Mesendoderm (in vitro differentiated cells): ENCODE measurements around the gene FOXO6.
A peak's percentile ranks its signal among the peaks of the same experiment; 100 is the strongest.

Experiments used
- DNase-seq: peaks from one replicate; pipeline ENCODE4 v3.0.0; 2013
- H2AK5ac ChIP-seq: 2 replicates; pipeline ENCODE4 v1.6.1; 2013; ENCODE audit warnings: low read length, inconsistent platforms
- H2BK120ac ChIP-seq: 2 replicates; pipeline ENCODE4 v1.6.1; 2013; ENCODE audit warnings: low read depth, mild to moderate bottlenecking, low read length, moderate library complexity, mixed read lengths
- H2BK15ac ChIP-seq: replicated peaks from 2 replicates; pipeline ENCODE4 v1.6.1; 2013; ENCODE audit warnings: low read depth, mild to moderate bottlenecking, moderate library complexity
- H2BK5ac ChIP-seq: 2 replicates; pipeline ENCODE4 v1.6.1; 2013; ENCODE audit warnings: low read length, inconsistent platforms
- H3K18ac ChIP-seq: 2 replicates; pipeline ENCODE4 v1.6.1; 2013; ENCODE audit warnings: mild to moderate bottlenecking, low read length, mixed read lengths
- H3K23ac ChIP-seq: one replicate; pipeline ENCODE4 v1.6.1; 2013; ENCODE audit warnings: low read length
- H3K27ac ChIP-seq: 2 replicates; pipeline ENCODE4 v1.5.1; 2013; ENCODE audit warnings: low read depth, mild to moderate bottlenecking, inconsistent platforms, low read length, moderate library complexity
- H3K27me3 ChIP-seq: 2 replicates; pipeline ENCODE4 v1.6.1; 2013; ENCODE audit warnings: low read length, control low read depth, mild to moderate bottlenecking, inconsistent platforms; ENCODE audit not compliant: insufficient read depth, poor library complexity
- H3K36me3 ChIP-seq: 2 replicates; pipeline ENCODE4 v1.6.1; 2013; ENCODE audit warnings: low read length, inconsistent platforms; ENCODE audit not compliant: control insufficient read depth, insufficient read depth
- H3K4ac ChIP-seq: one replicate; pipeline ENCODE4 v1.6.1; 2013; ENCODE audit warnings: low read depth, mild to moderate bottlenecking, low read length, moderate library complexity
- H3K4me1 ChIP-seq: 2 replicates; pipeline ENCODE4 v1.6.1; 2013; ENCODE audit warnings: low read depth, low read length, inconsistent platforms; ENCODE audit not compliant: control insufficient read depth
- H3K4me2 ChIP-seq: 2 replicates; pipeline ENCODE4 v1.6.1; 2013; ENCODE audit warnings: low read length
- H3K4me3 ChIP-seq: 2 replicates; pipeline ENCODE4 v1.5.1; 2013; ENCODE audit warnings: mild to moderate bottlenecking, low read length
- H3K56ac ChIP-seq: one replicate; pipeline ENCODE4 v1.6.1; 2013; ENCODE audit warnings: low read length
- H3K79me1 ChIP-seq: 2 replicates; pipeline ENCODE4 v1.6.1; 2013; ENCODE audit warnings: low read length, inconsistent platforms
- H3K79me2 ChIP-seq: 2 replicates; pipeline ENCODE4 v1.6.1; 2013; ENCODE audit warnings: mild to moderate bottlenecking, low read length; ENCODE audit not compliant: control insufficient read depth, insufficient read depth
- H3K9ac ChIP-seq: 2 replicates; pipeline ENCODE4 v1.6.1; 2013; ENCODE audit warnings: low read length, inconsistent platforms
- H4K5ac ChIP-seq: one replicate; pipeline ENCODE4 v1.6.1; 2013; ENCODE audit warnings: low read length
- H4K8ac ChIP-seq: one replicate; pipeline ENCODE4 v1.6.1; 2013; ENCODE audit warnings: low read depth, mild to moderate bottlenecking, control low read depth, low read length, moderate library complexity
- WGBS: extraction: QIAGEN DNeasy Blood & Tissue Kit; methylation state at CpG from one replicate; pipeline ENCODE4 v1.1.7; 2013; ENCODE audit warnings: low lambda C conversion rate, missing lambda C conversion rate; ENCODE audit not compliant: insufficient coverage; ENCODE audit errors: extremely low coverage; 5-methylcytosine and 5-hydroxymethylcytosine counted together

The FOXO6 gene

DNA sequence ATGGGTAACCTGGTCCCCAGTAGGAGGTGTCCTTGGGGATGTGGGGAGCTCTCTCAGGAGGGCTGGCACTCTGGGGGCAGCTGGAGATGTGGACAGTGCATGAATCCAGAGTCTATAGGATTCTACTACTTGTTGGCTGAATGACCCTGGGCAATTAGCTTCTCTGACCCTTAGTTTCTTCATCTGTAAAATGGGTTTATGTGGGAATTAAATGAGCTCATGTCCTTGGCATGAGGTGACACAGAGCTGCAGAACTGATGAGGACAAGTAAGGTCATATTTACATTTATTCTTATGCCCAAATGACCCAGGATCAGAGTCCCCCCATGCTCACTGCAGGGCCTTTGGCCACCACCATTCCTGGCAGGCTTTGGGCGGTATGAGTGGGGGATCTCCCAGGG lies 29.3 kb downstream of the FOXO6 start:
- Histone ChIP-seq H3K4me2 (no peak overlapping the region), H3K18ac (no peak overlapping the region), H2BK15ac (no peak overlapping the region), H2AK5ac (no peak overlapping the region), H3K4me1 (peaks cover 9% of the 10 kb centered on the region), H3K4me3 (no peak overlapping the region), H3K56ac (no peak overlapping the region), H3K23ac (no peak overlapping the region), H3K27ac (no peak overlapping the region), H2BK5ac (no peak overlapping the region), H3K79me1 (no peaks in the 10 kb centered on the region), H3K27me3 (no peaks in the 10 kb centered on the region), H3K9ac (no peak overlapping the region), H3K4ac (no peak overlapping the region), H3K79me2 (no peaks in the 10 kb centered on the region), H4K8ac (no peak overlapping the region), H2BK120ac (no peak overlapping the region), H4K5ac (no peak overlapping the region), H3K36me3 (no peaks in the 10 kb centered on the region)
- DNase-seq, result no peak
- WGBS, result no CpG with 5 or more reads among the region's 1 CpG

DNA sequence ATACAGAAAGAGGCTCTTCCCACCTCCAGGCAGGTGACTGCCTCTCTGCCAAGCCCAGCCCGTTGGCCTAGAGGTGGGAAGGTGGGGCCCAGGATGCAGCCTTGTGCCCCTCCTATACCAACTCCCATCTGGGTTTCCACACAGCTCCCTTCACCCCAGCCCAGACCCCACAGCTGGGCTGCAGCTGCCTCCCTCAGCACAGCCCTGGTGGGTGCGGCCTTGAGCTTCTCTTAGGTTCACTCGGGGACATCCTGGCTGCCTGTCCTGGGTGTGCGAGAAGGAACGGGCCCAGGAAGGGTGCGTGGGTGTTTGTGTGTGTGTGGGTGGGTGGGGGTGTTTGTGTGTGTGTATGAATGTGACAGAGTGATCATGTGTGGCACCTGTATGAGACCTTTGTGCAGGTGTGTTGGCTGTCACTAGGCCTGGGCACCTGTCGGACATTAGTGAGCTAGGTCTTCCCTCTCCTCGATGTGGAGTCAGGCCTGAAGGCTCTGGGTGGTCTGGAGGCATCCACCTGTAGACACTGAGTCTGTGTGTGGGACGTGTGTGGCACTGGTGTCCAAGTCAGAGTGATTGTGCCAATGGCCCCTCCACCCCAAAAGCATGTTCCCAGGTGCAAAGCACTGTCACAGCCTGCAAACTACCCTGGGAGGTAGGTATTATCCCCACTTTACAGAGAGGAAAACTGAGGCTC lies 30.7 kb downstream of the FOXO6 start:
- Histone ChIP-seq H2BK120ac (no peak overlapping the region), H3K4me2 (no peak overlapping the region), H4K8ac (no peak overlapping the region), H2BK15ac (no peak overlapping the region), H3K27ac (no peak overlapping the region), H3K4ac (no peak overlapping the region), H3K4me1 (peaks cover 9% of the 10 kb centered on the region), H3K79me1 (no peaks in the 10 kb centered on the region), H3K36me3 (no peaks in the 10 kb centered on the region), H3K27me3 (no peaks in the 10 kb centered on the region), H2BK5ac (no peak overlapping the region), H3K4me3 (no peak overlapping the region), H3K9ac (no peak overlapping the region), H3K79me2 (no peaks in the 10 kb centered on the region), H3K18ac (no peak overlapping the region), H3K56ac (no peak overlapping the region), H4K5ac (no peak overlapping the region), H3K23ac (no peak overlapping the region), H2AK5ac (no peak overlapping the region)
- WGBS, result 100% methylated on average over 1 of the region's 9 CpGs
- DNase-seq, result no peak

DNA sequence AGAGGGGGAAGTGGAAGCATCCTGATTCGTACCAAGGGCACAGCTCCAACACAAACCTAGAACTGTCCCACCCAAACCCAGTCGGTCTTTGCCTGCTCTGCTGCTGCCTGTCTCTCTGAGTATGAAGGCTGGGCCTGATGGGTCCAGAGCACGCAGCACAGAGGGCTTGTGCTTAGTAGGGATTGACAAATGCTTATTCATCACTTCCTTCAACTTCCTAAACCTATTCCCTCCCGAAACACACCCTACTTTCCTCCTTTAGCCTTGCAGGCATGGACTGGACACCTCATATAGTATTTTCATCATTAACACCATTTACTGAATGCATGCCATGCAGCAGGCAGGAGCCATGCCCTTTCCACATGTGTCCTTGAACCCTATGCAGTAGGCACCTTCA lies 31.3 kb downstream of the FOXO6 start:
- DNase-seq, result no peak
- Histone ChIP-seq H3K4me3 (no peak overlapping the region), H2BK15ac (no peak overlapping the region), H4K8ac (no peak overlapping the region), H2BK120ac (no peak overlapping the region), H3K4ac (no peak overlapping the region), H2AK5ac (no peak overlapping the region), H3K36me3 (no peaks in the 10 kb centered on the region), H3K79me2 (no peaks in the 10 kb centered on the region), H3K27ac (no peak overlapping the region), H3K23ac (no peak overlapping the region), H3K27me3 (no peaks in the 10 kb centered on the region), H3K79me1 (no peaks in the 10 kb centered on the region), H3K4me1 (peaks cover 9% of the 10 kb centered on the region), H2BK5ac (no peak overlapping the region), H3K18ac (no peak overlapping the region), H3K9ac (no peak overlapping the region), H3K4me2 (no peak overlapping the region), H4K5ac (no peak overlapping the region), H3K56ac (no peak overlapping the region)
- WGBS, result no CpG with 5 or more reads among the region's 4 CpGs

DNA sequence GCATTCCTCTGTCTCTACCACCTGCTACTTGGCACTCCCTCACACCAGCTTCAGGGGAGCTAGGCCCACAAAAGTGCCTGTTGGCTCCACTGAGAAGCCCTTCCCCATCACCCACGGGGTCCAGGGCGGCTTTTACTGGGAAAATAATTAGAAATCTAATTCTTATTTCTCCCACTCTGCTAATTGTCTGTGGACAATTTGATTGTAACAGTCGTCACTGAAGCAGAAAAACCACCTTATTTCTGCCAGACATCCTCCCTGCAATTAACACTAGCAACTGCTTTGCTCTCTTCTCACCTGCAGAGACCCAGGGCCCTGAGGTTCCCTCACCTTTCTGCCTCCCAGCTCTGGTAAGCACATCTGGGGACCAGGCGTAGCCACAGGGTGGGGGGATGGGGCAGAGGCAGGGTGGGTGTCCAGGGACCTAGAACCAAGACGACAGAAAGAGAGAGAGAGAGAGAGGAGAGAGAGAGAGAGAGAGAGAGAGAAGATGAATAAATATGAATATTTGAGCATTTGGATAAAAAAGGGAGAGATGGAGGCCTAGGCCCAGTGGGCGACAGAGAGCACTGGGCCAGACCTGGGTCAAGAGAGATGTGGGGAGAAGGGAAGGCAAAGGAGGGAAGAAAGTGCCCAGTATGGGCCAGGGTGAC lies 32.6 kb downstream of the FOXO6 start:
- Histone ChIP-seq H3K79me1 (no peaks in the 10 kb centered on the region), H2BK120ac (no peak overlapping the region), H3K4me2 (no peak overlapping the region), H3K18ac (no peak overlapping the region), H2AK5ac (no peak overlapping the region), H3K4me1 (peaks cover 6% of the 10 kb centered on the region), H3K36me3 (no peaks in the 10 kb centered on the region), H3K4me3 (no peak overlapping the region), H4K8ac (no peak overlapping the region), H3K56ac (peak overlapping the region; percentile 37), H3K23ac (no peak overlapping the region), H2BK15ac (no peak overlapping the region), H4K5ac (no peak overlapping the region), H3K4ac (no peak overlapping the region), H3K27ac (no peak overlapping the region), H3K79me2 (no peaks in the 10 kb centered on the region), H3K9ac (no peak overlapping the region), H2BK5ac (no peak overlapping the region), H3K27me3 (no peaks in the 10 kb centered on the region)
- WGBS, result no CpG with 5 or more reads among the region's 6 CpGs
- DNase-seq, result no peak

DNA sequence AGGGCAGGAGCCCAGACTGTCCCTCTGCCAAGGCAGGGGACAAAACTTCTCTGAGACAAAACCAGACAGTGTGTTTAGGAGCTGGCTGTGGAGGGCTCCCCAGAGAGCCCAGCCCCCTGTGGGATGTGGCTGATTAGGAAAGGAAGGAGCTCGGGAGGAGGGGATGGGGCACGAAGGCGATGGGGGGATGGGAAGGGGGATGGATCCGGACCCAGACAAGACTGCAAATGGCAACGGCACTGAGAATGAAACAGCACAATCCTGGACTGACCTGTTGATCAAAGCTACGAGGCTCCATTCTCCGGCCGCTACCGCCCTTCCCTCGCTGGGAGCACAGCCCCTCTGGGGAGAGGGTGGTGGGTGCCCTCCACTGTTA lies 33.1 kb downstream of the FOXO6 start:
- H2BK15ac ChIP-seq, result no peak overlapping the region
- H3K4me3 ChIP-seq, result no peak overlapping the region
- peaks cover 6% of the 10 kb centered on the region for H3K4me1 ChIP-seq
- H3K36me3 ChIP-seq, result no peaks in the 10 kb centered on the region
- H3K9ac ChIP-seq, result no peak overlapping the region
- no peak overlapping the region for H2BK5ac ChIP-seq
- peak; percentile 30 for DNase-seq
- no peak overlapping the region for H3K18ac ChIP-seq
- no CpG with 5 or more reads among the region's 10 CpGs for WGBS
- H2AK5ac ChIP-seq, result no peak overlapping the region
- no peak overlapping the region for H2BK120ac ChIP-seq
- no peak overlapping the region for H4K8ac ChIP-seq
- H3K23ac ChIP-seq, result no peak overlapping the region
- H3K79me1 ChIP-seq, result no peaks in the 10 kb centered on the region
- no peak overlapping the region for H4K5ac ChIP-seq
- H3K27me3 ChIP-seq, result no peaks in the 10 kb centered on the region
- H3K79me2 ChIP-seq, result no peaks in the 10 kb centered on the region
- peak overlapping the region; percentile 37 for H3K56ac ChIP-seq
- H3K4ac ChIP-seq, result no peak overlapping the region
- no peak overlapping the region for H3K4me2 ChIP-seq
- H3K27ac ChIP-seq, result no peak overlapping the region
